Right cardiac atrium (tissue), 5 donors: ENCODE results near the gene SPTLC1. TPM values are rescaled to one million over a fixed set of nuclear protein-coding genes. Genes with fewer than 3 reads are reported as not detected.
"Not testable (repeated sequence)": the region's sequence is repeated elsewhere in the genome, so short reads cannot be mapped to it uniquely, and the experiment has no call there.

ENCODE experiments used
- ATAC-seq, 2 donors: fragments of 200-7000 bp; cut with Tn5 transposase; one replicate each; pipeline versions ENCODE4 v1.8.0 to v1.9.1; 2020; ENCODE audit warnings: moderate library complexity in 2 of 2, mild to moderate bottlenecking in 1 of 2
- DNase-seq, 3 donors: peaks; one replicate each; pipeline ENCODE4 v3.0.0-alpha.2; 2020
- H3K27ac ChIP-seq: one replicate; pipeline ENCODE4 v1.5.1; 2013; ENCODE audit warnings: mild to moderate bottlenecking, low read length, control low read depth, moderate library complexity
- H3K27me3 ChIP-seq: one replicate; pipeline ENCODE4 v1.6.1; 2013; ENCODE audit not compliant: control insufficient read depth, insufficient read depth
- H3K4me1 ChIP-seq: one replicate; pipeline ENCODE4 v1.6.1; 2013; ENCODE audit warnings: low read length; ENCODE audit not compliant: control insufficient read depth, insufficient read depth
- H3K4me3 ChIP-seq: one replicate; pipeline ENCODE4 v1.5.1; 2013; ENCODE audit warnings: low read length, control low read depth
- H3K9me3 ChIP-seq: one replicate; pipeline ENCODE4 v1.6.1; 2013; ENCODE audit warnings: low read length; ENCODE audit not compliant: control insufficient read depth
- WGBS: extraction: QIAGEN DNeasy Blood & Tissue Kit; methylation state at CpG from one replicate; pipeline ENCODE4 v1.1.7; 2013; 5-methylcytosine and 5-hydroxymethylcytosine counted together
- intact Hi-C, 4 donors: fragments of 100-400 bp; cut with DNase I; formaldehyde crosslinking; loops; one replicate each; pipeline versions ENCODE4 v1.11.0 to v1.14.0; 2022 to 2023
- polyA plus RNA-seq: library from polyadenylated mRNA; stranded (reverse); fragments of 200-250 nt; gene quantifications from one replicate; pipeline ENCODE4 v1.2.3, GENCODE V29; 2013
- total RNA-seq, 4 donors: library from RNA; stranded (reverse); fragmentation: NEBNext Ultra II Directional; extraction: Animal tissue kit (Norgen Biotek cat#: 25700); gene quantifications; one replicate each; pipeline ENCODE4 v1.2.1, GENCODE V29; 2021
- donor health status: healthy with polysubstance abuse.
- donor health status: DM: no; HTN: yes; CAD: no.
- donor health status: DM: no; HTN: no; CAD: no.
- donor health status: DM: no; HTN: yes; CAD: no; lungs with severe emphysema.
- donor health status: DM: yes; HTN: yes; CAD: no.

The SPTLC1 gene
- total and polyA plus RNA-seq, 5 donors: 21.1 to 33.6 (median 32.8) TPM

DNA sequence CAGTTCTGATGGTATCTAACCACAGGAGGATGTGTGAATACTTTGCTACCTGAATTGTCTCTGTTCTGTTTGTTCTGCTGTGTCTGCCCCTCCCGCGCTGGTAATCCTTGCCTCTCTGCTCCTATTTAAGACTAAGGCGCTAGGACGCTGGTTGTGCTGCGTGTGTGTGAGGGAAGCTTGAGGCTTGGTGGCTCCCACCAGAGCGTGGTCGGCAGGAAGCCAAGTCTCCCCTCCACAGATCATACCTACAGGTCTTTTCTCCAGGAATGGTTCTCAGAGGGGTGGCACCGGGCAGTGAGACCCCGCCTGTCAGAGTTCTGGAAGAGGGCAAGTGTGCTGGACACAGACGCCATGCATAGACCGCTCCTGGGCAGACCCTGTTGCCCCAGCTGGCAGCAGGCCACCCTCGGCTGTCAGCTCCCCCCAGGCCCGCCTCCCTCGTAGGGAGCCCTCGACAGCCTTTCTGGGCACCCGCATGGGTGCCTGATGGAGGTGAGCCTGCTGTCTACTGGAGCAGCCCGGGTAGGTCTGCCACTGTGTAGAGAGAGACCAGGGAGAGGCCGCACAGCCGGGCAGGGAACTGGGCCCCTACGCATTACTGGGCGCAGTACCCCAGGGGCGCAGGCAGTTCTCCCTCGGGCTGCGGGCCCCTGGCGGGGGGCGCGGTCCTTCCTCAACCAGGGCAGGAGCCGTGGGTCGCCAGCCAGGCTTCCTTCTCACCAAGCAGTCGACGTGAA is 111.7 kb downstream of the SPTLC1 start:
- 91% methylated on average over 31 of the region's 31 CpGs for WGBS

GRCh38 chr9:92001948-92002347 is 113.3 kb downstream of the SPTLC1 start:
- ATAC-seq, intact Hi-C loops, H3K4me1 ChIP-seq, H3K27me3 ChIP-seq, H3K27ac ChIP-seq, H3K9me3 ChIP-seq, H3K4me3 ChIP-seq, DNase-seq: not testable (repeated sequence)
- WGBS: 90% methylated on average over 10 of the region's 10 CpGs

More for the DNA sequence above, 111.7 kb downstream of the SPTLC1 start:
- no peak for ATAC-seq
- Histone ChIP-seq H3K27ac (no peak overlapping the region), H3K4me1 (no peaks in the 10 kb centered on the region), H3K27me3 (peaks cover under 1% of the 10 kb centered on the region), H3K4me3 (no peak overlapping the region), H3K9me3 (no peaks in the 10 kb centered on the region)
- intact Hi-C loops: no loop called here
- DNase-seq: no peak

DNA sequence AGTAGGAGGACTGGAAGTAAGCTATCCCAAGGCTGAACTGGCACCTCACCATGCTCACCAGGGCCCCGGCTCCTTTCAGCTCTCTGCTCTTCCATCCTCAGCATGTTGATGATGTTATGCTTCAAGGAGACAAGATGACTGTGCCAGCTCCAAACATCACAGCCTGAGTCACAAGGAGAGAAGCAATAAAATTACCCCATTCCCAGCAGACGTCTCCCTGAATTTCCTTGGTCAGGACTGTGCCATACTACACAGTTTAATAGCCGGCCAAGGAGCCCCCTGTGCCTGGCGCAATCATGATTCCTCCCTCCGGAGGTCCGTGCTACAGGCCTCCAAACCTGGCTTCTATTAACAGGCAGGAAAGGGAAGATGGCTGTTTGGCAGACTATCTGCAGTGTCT is 114.0 kb downstream of the SPTLC1 start:
- H3K27me3 ChIP-seq: peaks cover 2% of the 10 kb centered on the region
- ATAC-seq: no peak
- H3K4me1 ChIP-seq: no peaks in the 10 kb centered on the region
- intact Hi-C loops: no loop called here
- no peak overlapping the region for H3K4me3 ChIP-seq
- H3K9me3 ChIP-seq: no peaks in the 10 kb centered on the region
- no peak overlapping the region for H3K27ac ChIP-seq
- WGBS: 51% methylated on average over 6 of the region's 6 CpGs
- DNase-seq: no peak

- Histone ChIP-seq H3K4me1 (no peaks in the 10 kb centered on the region), H3K4me3 (no peak overlapping the region), H3K27me3 (peaks cover 2% of the 10 kb centered on the region), H3K9me3 (no peaks in the 10 kb centered on the region), H3K27ac (no peak overlapping the region)
- 19% methylated on average over 8 of the region's 8 CpGs for WGBS
- intact Hi-C loops: no loop called here
- ATAC-seq: no peak
- DNase-seq: no peak
These were observed 120.1 kb downstream of the SPTLC1 start for GRCh38 chr9:91995000-91995655.

DNA sequence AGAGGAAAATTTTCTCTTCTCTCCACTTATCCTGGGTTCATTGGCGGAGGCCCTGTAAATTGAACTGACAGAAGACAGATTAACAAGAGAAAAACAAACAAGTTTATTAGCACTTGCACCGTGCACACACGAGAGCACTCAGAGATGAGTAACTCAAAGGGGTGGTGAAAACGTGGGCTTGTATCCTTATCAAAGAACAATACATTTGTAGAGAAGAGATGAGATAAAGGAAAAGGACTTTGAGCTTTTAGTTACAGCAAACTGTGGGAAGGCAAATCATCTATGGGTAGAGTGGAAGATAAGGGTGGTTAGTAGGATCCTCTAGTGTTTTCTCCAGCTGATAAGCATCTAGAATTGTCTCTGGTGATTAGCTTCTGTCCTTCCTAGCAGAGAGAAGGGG is 120.8 kb downstream of the SPTLC1 start:
- no peak for ATAC-seq

GRCh38 chr9:91992461-91993041 is 122.7 kb downstream of the SPTLC1 start:
- no peaks in the 10 kb centered on the region for H3K27me3 ChIP-seq
- intact Hi-C loops: no loop called here
- 78% methylated on average over 12 of the region's 12 CpGs for WGBS
- H3K9me3 ChIP-seq: no peaks in the 10 kb centered on the region
- no peaks in the 10 kb centered on the region for H3K4me1 ChIP-seq
- no peak for DNase-seq
- H3K27ac ChIP-seq: no peak overlapping the region
- no peak overlapping the region for H3K4me3 ChIP-seq
- ATAC-seq: no peak

More for the DNA sequence above, 120.8 kb downstream of the SPTLC1 start:
- peaks cover 2% of the 10 kb centered on the region for H3K27me3 ChIP-seq
- H3K9me3 ChIP-seq: no peaks in the 10 kb centered on the region
- H3K4me3 ChIP-seq: no peak overlapping the region
- no peak for DNase-seq
- intact Hi-C loops: no loop called here
- no peaks in the 10 kb centered on the region for H3K4me1 ChIP-seq
- 25% methylated on average over 4 of the region's 4 CpGs for WGBS
- no peak overlapping the region for H3K27ac ChIP-seq

DNA sequence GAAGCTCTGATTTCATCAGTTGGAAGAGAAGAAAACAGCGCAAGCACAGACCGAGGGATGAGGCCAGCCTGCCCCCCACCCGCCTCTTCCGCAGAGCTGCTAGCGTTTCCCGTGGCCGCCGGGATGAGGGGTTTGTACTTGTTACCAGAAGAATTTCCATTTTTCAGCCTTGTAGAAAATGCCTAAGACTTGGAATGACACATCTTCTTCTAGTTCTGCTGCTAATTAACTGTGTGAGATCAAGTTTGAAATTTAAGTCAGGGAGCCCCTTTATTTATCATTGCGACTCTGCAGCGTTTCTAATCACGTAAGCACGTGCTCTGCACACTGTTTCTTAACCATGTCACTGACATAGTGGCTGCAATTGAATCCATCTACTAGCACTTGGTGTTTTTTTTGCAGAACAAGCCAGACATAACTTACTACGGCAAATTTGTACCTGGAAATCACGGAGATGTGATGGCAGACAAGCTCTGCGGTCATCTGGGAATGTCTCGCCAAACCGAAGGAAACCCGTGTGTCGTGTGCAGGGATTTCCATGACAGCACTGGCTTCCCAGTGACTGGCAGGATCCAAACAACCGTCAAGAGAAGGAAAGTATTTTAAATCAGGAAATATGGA is 123.4 kb downstream of the SPTLC1 start:
- Histone ChIP-seq H3K27ac (no peak overlapping the region), H3K4me1 (no peaks in the 10 kb centered on the region), H3K4me3 (no peak overlapping the region), H3K9me3 (no peaks in the 10 kb centered on the region), H3K27me3 (no peaks in the 10 kb centered on the region)
- ATAC-seq (no peak), DNase-seq (no peak)
- intact Hi-C loops: no loop called here
- WGBS: 74% methylated on average over 20 of the region's 20 CpGs

DNA sequence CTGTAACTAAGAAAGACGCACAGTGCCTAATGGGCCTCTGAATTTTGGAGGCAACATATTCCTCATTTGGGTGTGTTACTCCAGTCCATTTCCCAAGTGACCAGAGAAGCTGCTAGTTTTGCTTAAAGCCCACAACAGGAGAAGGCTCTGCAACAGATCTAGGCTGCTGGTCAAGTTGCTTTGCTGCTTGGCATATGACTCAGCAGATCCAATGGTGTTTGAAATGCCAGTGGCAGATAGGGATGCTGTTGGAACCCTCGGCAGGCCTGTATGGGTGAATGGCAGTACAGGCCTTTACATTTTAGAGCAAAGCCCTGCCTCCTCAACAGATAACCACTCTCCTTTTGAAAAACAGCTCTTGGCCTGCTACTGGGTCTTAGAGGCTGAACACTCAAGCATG is 129.0 kb downstream of the SPTLC1 start:
- no peaks in the 10 kb centered on the region for H3K9me3 ChIP-seq
- DNase-seq: no peak
- intact Hi-C loops: no loop called here
- WGBS: 72% methylated on average over 2 of the region's 2 CpGs
- no peak overlapping the region for H3K4me3 ChIP-seq
- H3K27me3 ChIP-seq: no peaks in the 10 kb centered on the region
- no peak overlapping the region for H3K27ac ChIP-seq
- ATAC-seq: no peak
- no peaks in the 10 kb centered on the region for H3K4me1 ChIP-seq

- Histone ChIP-seq H3K4me1 (no peaks in the 10 kb centered on the region), H3K27me3 (no peaks in the 10 kb centered on the region), H3K4me3 (no peak overlapping the region), H3K9me3 (no peaks in the 10 kb centered on the region), H3K27ac (no peak overlapping the region)
- ATAC-seq (no peak), DNase-seq (no peak)
- 72% methylated on average over 2 of the region's 2 CpGs for WGBS
- intact Hi-C loops: no loop called here
These were observed 129.5 kb downstream of the SPTLC1 start for GRCh38 chr9:91985692-91986091.
